GM11168 (cell line): Measurements from ENCODE around the gene CATSPERZ.
"Not testable (repeated sequence)": the region's sequence is repeated elsewhere in the genome, so short reads cannot be mapped to it uniquely, and the experiment has no call there.

ENCODE experiments used
- in situ Hi-C: fragments of 300-500 bp; cut with MboI; formaldehyde crosslinking; loops from one replicate; pipeline ENCODE4 v1.12.0; 2022; ENCODE audit warnings: low sequenced_read_pairs; ENCODE audit not compliant: unreplicated experiment

Gene CATSPERZ

GRCh38 chr11:64297699-64298358 lies 2.3 kb upstream of the CATSPERZ start:
- in situ Hi-C loops = no loop called here

- in situ Hi-C loops = no loop called here
These were observed 952 bp upstream of the CATSPERZ start for GRCh38 chr11:64298966-64299846.

DNA sequence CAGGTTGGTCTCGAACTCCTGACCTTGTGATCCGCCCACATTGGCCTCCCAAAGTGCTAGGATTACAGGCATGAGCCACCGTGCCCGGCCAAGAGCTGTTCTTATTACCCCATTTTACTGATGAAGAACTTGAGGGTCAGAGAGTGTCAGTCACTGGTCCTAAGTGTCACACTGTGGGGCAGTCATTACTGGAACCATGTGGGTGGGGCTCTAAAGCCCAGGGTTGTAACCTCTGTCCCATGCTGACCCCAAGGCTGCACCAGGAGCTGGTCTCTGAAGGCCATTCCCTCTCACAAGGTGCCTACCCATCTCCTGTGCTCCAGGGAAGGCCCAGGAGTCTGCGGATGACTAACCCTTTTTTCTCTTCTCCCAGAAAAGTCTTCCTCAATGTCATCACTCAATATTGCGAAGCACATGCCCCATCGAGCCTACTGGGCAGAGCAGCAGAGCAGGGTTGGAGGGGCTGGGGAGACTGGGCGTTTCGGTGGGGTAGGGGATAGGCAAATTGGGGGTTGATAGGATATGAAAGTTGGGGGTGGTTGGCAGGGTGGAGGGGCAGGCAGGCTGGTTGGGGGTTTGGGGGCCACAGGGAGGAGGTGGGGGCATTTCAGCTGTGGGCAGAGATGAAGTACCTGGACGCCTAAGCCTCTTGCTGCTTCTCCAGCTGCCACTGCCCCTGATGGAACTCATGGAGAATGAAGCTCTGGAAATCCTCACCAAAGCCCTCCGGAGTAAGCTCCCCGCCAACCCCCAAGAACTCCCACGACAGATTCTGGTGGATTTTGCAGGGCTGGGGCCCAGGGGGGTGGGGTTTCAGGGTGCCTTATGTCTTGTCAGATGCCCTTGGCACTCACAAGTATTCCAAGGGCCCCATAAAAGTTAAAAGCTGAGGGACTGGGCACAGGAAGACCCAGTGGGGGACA lies 3.2 kb downstream of the CATSPERZ start:
- in situ Hi-C loops = loop anchor here (10.0 kb wide), 1 partner anchor 109 kb away; no protein-coding TSS in a partner anchor

- in situ Hi-C loops = loop anchor here (10.0 kb wide), 1 partner anchor 109 kb away; no protein-coding TSS in a partner anchor
These were observed 3.8 kb downstream of the CATSPERZ start for GRCh38 chr11:64304032-64304315.

GRCh38 chr11:64304316-64305072 lies 4.3 kb downstream of the CATSPERZ start:
- in situ Hi-C loops = loop anchor here (10.0 kb wide), 1 partner anchor 110 kb away; no protein-coding TSS in a partner anchor

- in situ Hi-C loops = loop anchor here (10.0 kb wide), 1 partner anchor 110 kb away; no protein-coding TSS in a partner anchor
These were observed 5.0 kb downstream of the CATSPERZ start, which contains the start of gene ESRRA for GRCh38 chr11:64305075-64305690. TSS of gene ESRRA (plus strand) at chr11:64305524. CDS start at chr11:64307180, 1,656 bp downstream.

DNA sequence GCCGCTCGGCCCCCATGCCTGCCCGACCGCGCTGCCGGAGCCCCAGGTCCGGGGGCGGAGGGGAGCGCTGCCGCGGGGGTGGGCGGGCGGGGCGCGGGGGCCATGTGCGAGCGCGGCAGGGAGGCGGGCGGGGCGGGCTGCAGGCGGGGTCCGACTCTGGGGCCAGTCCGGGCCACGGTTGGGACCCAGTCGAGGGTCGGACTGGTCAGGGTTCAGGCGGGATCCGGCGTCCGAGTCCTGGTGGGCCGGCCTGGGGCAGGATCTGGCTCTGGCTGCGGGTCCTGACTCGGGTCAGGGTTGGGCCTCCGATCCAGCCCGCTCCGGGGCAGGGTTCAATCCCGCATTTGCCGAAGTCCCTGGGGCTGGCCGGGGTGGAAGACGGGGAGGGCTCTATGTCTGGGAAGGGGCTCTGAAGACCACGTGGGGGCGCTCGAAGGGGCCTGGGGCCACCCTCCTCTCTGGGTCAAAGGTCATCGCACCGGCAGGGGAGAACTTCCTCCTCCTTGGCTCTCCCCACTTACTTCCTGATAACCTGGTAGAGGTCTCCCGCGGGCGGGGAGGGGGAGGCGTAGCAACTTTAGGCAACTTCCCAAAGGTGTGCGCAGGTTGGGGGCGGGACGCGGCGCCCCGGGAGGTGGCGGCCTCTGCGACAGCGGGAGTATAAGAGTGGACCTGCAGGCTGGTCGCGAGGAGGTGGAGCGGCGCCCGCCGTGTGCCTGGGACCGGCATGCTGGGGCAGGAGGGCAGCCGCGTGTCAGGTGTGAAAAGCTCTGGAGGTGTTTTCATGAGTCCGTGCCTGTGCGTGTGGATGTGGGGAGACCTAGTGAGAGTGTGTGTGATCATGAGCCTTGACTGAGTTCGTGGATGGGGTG lies 5.8 kb downstream of the CATSPERZ start:
- in situ Hi-C loops = loop anchor here (10.0 kb wide), 1 partner anchor 111 kb away; no protein-coding TSS in a partner anchor

DNA sequence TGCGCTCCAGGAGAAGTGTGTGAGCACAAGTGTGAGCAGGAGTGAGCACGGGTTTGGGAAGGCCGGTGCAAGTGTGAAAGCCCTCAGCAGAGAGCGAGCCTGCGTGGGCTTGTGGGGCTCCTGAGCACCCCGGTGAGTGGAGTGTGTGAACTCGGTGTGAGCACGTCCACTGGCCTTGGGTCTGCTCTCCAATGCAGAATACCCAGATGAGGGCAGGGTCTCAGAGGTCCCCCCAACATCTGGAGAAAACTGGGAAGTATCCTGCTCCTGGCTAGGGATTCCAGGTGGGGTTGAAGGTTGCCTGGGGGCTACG lies 6.4 kb downstream of the CATSPERZ start:
- in situ Hi-C loops = loop anchor here (10.0 kb wide), 1 partner anchor 112 kb away; no protein-coding TSS in a partner anchor

DNA sequence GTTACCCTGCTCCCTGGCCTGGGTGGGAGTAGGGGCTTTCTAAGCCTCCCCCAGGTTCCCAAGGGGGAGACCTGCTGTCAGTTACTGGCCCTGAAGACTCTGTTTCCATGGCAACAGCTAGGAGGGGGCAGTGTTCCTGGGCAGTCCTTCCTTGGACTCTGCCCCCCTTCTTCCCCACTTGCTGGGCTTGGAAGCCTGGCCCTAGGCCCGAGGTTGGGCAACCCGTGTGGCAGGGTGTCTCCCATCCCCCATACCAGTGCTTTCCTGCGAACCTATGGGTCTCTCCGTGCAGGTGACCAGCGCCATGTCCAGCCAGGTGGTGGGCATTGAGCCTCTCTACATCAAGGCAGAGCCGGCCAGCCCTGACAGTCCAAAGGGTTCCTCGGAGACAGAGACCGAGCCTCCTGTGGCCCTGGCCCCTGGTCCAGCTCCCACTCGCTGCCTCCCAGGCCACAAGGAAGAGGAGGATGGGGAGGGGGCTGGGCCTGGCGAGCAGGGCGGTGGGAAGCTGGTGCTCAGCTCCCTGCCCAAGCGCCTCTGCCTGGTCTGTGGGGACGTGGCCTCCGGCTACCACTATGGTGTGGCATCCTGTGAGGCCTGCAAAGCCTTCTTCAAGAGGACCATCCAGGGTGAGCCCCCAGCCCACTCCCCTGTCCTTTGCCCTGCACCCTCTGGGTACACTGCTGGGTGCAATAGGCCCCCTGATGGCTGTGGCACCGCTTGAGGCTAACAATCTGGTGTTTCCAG lies 6.9 kb downstream of the CATSPERZ start:
- in situ Hi-C loops = loop anchor here (10.0 kb wide), 1 partner anchor 112 kb away; no protein-coding TSS in a partner anchor

- in situ Hi-C loops = loop anchor here (10.0 kb wide), 1 partner anchor 113 kb away; no protein-coding TSS in a partner anchor
These were observed 7.6 kb downstream of the CATSPERZ start for GRCh38 chr11:64307795-64308194.

- in situ Hi-C loops = no loop called here
These were observed 12.8 kb downstream of the CATSPERZ start for GRCh38 chr11:64312947-64313346.

GRCh38 chr11:64313491-64314145 lies 13.5 kb downstream of the CATSPERZ start:
- in situ Hi-C loops = no loop called here

DNA sequence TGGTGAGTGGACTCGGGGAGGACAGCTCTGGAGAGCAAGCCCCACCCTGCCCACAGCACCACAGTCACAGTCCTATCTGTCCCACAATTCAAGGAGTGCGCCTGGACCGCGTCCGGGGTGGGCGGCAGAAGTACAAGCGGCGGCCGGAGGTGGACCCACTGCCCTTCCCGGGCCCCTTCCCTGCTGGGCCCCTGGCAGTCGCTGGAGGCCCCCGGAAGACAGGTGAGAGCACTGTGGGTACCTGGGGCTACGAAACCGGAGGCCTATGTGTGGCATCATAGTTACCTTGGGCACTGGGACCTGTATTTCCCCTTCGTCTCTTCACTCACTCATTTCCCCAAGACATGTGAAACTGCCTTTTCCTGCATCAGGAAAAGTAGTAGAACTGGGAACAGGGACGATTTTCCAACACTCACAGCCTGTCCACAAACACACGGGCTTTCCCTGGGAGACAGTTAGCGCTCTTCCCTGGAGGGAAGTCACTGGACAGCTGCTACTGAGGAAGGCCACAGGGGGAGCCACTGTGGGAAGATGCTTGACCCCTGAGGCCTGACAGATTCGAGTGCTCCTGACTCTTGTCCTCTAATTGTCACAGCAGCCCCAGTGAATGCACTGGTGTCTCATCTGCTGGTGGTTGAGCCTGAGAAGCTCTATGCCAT lies 14.1 kb downstream of the CATSPERZ start:
- in situ Hi-C loops = no loop called here

DNA sequence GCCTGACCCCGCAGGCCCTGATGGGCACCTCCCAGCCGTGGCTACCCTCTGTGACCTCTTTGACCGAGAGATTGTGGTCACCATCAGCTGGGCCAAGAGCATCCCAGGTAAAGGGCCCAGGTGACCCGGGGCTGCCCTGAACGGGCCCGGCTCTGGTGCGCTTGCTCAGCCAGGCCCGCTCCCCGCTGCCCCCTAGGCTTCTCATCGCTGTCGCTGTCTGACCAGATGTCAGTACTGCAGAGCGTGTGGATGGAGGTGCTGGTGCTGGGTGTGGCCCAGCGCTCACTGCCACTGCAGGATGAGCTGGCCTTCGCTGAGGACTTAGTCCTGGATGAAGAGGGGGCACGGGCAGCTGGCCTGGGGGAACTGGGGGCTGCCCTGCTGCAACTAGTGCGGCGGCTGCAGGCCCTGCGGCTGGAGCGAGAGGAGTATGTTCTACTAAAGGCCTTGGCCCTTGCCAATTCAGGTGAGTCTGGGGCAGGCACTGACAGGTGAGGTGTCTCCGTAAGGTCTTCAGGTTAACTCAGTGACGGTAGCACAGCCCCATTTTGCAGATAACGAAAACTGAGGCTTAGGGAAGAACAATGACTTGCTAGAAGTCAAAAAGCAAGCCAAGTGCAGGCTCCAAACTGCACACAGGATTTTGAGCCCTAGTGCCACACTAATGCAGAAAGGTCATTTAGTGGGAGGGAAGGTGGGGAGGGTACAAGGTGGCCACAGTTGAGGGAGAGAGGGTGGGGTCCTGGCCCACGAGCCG lies 14.8 kb downstream of the CATSPERZ start:
- in situ Hi-C loops = no loop called here

GRCh38 chr11:64315667-64316526 lies 15.7 kb downstream of the CATSPERZ start:
- in situ Hi-C loops = not testable (repeated sequence)
